Activated CD8-positive, alpha-beta T cell treated with anti-CD3 and anti-CD28 coated beads, Interleukin-2, amount 10 ng/mL, durations not matched to agents 7 days and 5 days (primary cell): ENCODE data around the gene ZNF570. TPM values are rescaled to one million over a fixed set of nuclear protein-coding genes. Genes with fewer than 3 reads are reported as not detected.

Experiments used
- ATAC-seq: fragments of 150-1000 bp; cut with Tn5 transposase; one replicate; pipeline ENCODE4 v1.10.0; 2021; ENCODE audit warnings: moderate library complexity
- CTCF ChIA-PET: fragments of 350-600 bp; sonication (Branson Sonifier 250); formaldehyde crosslinking; loops from one replicate; lab custom pipeline; 2021; ENCODE audit warnings: antibody characterized with exemption; lab: Charles Lee
- POLR2A ChIA-PET: fragments of 350-600 bp; sonication (Branson Sonifier 250); formaldehyde crosslinking; loops from one replicate; lab custom pipeline; 2021; ENCODE audit warnings: antibody characterized with exemption; lab: Charles Lee
- DNase-seq: peaks from one replicate; pipeline ENCODE4 v3.0.0-alpha.2; 2020
- H3K27ac Mint-ChIP-seq: one replicate; pipeline ENCODE4 v1.8.0; 2021; ENCODE audit warnings: mild to moderate bottlenecking, mixed read lengths
- H3K27me3 Mint-ChIP-seq: one replicate; pipeline ENCODE4 v1.8.0; 2021; ENCODE audit warnings: low read depth, mixed read lengths
- H3K36me3 Mint-ChIP-seq: one replicate; pipeline ENCODE4 v1.8.0; 2021; ENCODE audit warnings: low read depth, mixed read lengths
- H3K4me1 Mint-ChIP-seq: one replicate; pipeline ENCODE4 v1.8.0; 2021; ENCODE audit warnings: low read depth, mixed read lengths
- H3K4me3 Mint-ChIP-seq: one replicate; pipeline ENCODE4 v1.8.0; 2021; ENCODE audit warnings: mild to moderate bottlenecking, mixed read lengths
- H3K9me3 Mint-ChIP-seq: one replicate; pipeline ENCODE4 v1.8.0; 2022; ENCODE audit warnings: mixed read lengths; ENCODE audit not compliant: insufficient read depth
- total RNA-seq, 2 experiments: library from RNA; stranded (reverse); gene quantifications; one replicate each; pipeline ENCODE4 v1.2.3, GENCODE V29; 2021

Gene ZNF570
- total RNA-seq, 2 experiments from 2014 or later, result 5.3 to 6.1 TPM

DNA sequence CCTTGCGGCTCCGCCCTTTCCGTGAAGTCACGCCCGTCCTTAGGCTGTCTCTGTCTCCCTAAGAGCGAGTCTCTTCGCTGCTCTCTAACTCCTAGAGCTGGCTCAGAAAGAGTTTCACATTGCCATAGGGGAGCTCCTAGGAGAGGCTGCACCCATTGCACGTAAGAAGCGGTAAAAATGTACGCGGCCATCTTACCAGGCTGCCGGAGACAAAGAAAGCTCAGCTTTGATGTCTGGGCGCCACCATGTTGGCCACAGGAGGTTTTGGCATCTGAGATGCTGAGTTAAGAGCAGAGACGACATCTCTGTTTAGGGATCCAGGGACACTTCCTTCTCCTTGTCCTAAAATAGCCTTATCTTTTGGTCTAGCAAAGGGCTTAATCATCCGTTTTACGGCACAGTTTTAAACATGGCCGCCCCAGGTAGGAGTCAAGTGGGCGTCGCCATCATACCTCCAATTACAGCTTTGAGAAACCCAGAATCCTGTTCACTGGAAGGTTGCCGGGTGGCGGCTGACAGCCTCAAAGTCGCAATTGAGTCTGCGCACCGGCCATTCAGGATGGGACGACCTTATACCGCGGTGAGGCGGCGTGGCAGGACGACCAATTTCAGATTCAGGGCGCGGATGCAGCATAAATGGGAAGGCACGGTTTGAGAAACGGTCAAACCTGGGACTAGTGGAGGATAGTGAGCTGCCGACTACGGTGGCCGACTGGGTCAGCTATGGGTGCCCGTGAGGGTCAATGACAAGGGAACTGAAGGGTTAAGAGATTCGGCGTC lies 37.4 kb downstream of the ZNF570 start, which contains the start of gene ZNF793:
Gene ZNF793, plus strand, starts transcription at position 553 of the 780 bp plus-strand sequence. CDS start 16,501 bp downstream, outside the sequence.
- ChIA-PET CTCF (interaction anchor here (0.7 to 1.2 kb wide), 4 partner anchors 10 to 189 kb away, joined by 3 to 4 read pairs (median 3); no protein-coding TSS in a partner anchor), POLR2A (interaction anchor here (0.8 to 2.5 kb wide), 10 partner anchors 37 to 818 kb away, joined by 3 to 11 read pairs (median 6); partner anchors contain the start of genes ZNF527, ZNF540, ZNF569 and ZNF570)
- Mint-ChIP-seq H3K36me3 (peaks cover 43% of the 10 kb centered on the region), H3K4me1 (no peaks in the 10 kb centered on the region), H3K4me3 (no peak within 1 kb of the TSS), H3K9me3 (peaks cover 26% of the 10 kb centered on the region), H3K27me3 (no peaks in the 10 kb centered on the region), H3K27ac (no peak within 1 kb of the TSS)
- DNase-seq (peak; percentile 84), ATAC-seq (peak; percentile 89)

DNA sequence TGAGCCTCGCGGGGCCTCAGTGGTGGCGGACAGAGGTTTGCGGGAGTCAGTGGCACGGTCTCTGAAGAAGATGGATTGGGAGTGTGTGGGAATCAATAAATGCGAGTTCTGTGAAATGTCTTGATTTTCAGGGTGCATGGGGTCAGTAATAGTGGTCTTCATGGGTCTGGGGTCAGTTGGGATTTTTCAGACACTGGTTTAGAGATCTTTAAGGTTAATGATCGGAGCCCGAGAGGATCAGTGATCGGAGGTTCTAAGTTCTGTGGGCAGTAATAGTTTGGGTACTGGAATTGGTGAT lies 38.0 kb downstream of the ZNF570 start:
- peaks cover 43% of the 10 kb centered on the region for H3K36me3 Mint-ChIP-seq
- no peaks in the 10 kb centered on the region for H3K4me1 Mint-ChIP-seq

DNA sequence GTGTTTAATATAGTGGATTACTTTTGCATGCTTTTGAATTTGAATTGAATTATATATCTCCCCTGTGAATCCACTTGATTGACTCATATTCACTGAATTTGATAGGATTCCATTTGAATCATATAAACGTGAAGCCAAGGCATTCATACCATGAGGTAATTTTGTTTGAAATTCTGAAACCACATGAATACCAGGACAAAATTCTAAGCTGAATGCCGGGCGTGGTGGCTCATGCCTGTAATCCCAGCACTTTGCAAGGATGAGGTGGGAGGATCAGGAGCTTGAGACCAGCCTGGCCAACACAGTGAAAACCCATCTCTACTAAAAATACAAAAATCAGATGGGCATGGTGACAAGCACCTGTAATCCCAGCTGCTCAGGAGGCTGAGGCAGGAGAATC lies 42.0 kb downstream of the ZNF570 start:
- H3K4me1 Mint-ChIP-seq, result peaks cover 2% of the 10 kb centered on the region
- DNase-seq, result no peak
- H3K27me3 Mint-ChIP-seq, result no peaks in the 10 kb centered on the region
- CTCF ChIA-PET, result no interaction called here
- H3K36me3 Mint-ChIP-seq, result peaks cover 51% of the 10 kb centered on the region
- H3K9me3 Mint-ChIP-seq, result peaks cover 30% of the 10 kb centered on the region
- no peak overlapping the region for H3K27ac Mint-ChIP-seq
- no peak for ATAC-seq
- no peak overlapping the region for H3K4me3 Mint-ChIP-seq
- POLR2A ChIA-PET, result no interaction called here

More for the DNA sequence above, 38.0 kb downstream of the ZNF570 start:
- Mint-ChIP-seq H3K4me3 (no peak overlapping the region), H3K9me3 (peaks cover 21% of the 10 kb centered on the region), H3K27ac (no peak overlapping the region), H3K27me3 (no peaks in the 10 kb centered on the region)
- no peak for DNase-seq
- CTCF ChIA-PET, result interaction anchor here (1.2 kb wide), 1 partner anchor 40 kb away, joined by 3 read pairs; no protein-coding TSS in a partner anchor
- no peak for ATAC-seq
- POLR2A ChIA-PET, result interaction anchor here (0.9 to 2.5 kb wide), 8 partner anchors 38 to 819 kb away, joined by 3 to 11 read pairs (median 6); partner anchors contain the start of genes ZNF527, ZNF540, ZNF569 and ZNF570

DNA sequence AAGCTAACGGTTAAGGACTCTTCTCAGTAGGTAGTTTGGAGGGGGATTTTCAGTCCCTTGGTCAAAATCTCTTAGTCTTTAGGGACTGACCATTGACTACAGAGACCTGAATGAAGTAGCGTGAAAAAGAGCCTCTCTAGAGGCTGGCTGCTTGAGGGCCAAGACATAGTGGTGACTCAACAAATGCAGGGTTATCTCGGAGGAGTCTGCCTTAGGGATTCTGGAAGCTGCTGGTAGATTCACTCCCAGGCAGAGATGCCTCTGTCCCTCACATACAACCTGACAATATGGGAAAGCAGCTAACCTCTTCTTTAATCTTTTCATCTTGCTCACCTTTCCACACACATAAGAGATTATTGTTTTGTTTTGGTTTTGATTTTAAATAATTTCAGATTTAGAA lies 42.7 kb downstream of the ZNF570 start:
- no peaks in the 10 kb centered on the region for H3K27me3 Mint-ChIP-seq
- peaks cover 53% of the 10 kb centered on the region for H3K36me3 Mint-ChIP-seq
- H3K4me3 Mint-ChIP-seq, result no peak overlapping the region
- H3K9me3 Mint-ChIP-seq, result peaks cover 30% of the 10 kb centered on the region
- H3K4me1 Mint-ChIP-seq, result peaks cover 2% of the 10 kb centered on the region
- DNase-seq (no peak), ATAC-seq (no peak)
- H3K27ac Mint-ChIP-seq, result no peak overlapping the region
- POLR2A ChIA-PET, result no interaction called here
- CTCF ChIA-PET, result no interaction called here

DNA sequence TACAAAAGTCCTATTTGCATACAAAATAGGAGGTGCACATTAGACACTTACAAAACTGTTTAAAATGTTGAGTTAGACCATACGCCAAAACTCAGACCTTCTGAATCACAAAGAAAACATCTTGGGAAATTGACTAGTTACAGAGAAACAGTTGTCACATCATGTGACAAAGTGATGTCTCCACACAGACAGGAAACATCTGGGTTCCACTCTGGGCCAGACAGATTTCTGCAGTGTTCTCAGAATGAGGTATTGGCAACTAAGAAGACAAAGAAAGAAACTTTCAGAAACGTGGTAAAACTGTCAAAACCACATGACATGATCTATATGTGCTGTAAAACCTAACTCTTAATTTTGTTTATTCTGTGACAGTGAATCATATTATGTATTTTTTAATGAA lies 44.2 kb downstream of the ZNF570 start:
- Mint-ChIP-seq H3K27ac (no peak overlapping the region), H3K4me1 (peaks cover 2% of the 10 kb centered on the region), H3K4me3 (no peak overlapping the region), H3K36me3 (peaks cover 58% of the 10 kb centered on the region), H3K27me3 (no peaks in the 10 kb centered on the region), H3K9me3 (peaks cover 30% of the 10 kb centered on the region)
- ChIA-PET CTCF (no interaction called here), POLR2A (interaction anchor here (1.2 kb wide), 1 partner anchor 143 kb away, joined by 3 read pairs; the partner anchor contains the start of gene ZNF527)
- ATAC-seq (no peak), DNase-seq (no peak)

DNA sequence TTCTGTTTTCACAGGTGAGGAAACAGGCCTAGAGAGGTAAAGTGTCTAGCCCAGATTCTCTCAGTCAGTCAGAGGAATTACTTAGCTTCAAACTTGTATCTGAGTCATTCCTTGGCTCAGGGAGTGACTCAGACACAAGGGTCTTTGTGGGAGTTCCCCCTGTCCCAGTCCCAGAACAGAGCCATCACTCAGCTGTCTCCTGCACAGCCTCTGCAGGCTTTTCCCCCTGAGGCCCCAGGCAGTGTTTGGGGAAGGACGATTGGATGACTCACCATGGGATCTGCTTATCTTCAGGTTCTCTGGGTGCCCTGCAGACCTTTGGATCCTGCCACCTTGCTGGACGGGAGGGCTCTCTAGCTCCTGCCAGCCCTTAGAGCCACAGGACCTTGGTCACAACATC lies 50.7 kb downstream of the ZNF570 start:
- POLR2A ChIA-PET, result no interaction called here
- Mint-ChIP-seq H3K9me3 (peaks cover 23% of the 10 kb centered on the region), H3K27me3 (no peaks in the 10 kb centered on the region), H3K4me1 (no peaks in the 10 kb centered on the region), H3K27ac (no peak overlapping the region), H3K4me3 (no peak overlapping the region), H3K36me3 (peaks cover 49% of the 10 kb centered on the region)
- CTCF ChIA-PET, result no interaction called here
- ATAC-seq (no peak), DNase-seq (no peak)

DNA sequence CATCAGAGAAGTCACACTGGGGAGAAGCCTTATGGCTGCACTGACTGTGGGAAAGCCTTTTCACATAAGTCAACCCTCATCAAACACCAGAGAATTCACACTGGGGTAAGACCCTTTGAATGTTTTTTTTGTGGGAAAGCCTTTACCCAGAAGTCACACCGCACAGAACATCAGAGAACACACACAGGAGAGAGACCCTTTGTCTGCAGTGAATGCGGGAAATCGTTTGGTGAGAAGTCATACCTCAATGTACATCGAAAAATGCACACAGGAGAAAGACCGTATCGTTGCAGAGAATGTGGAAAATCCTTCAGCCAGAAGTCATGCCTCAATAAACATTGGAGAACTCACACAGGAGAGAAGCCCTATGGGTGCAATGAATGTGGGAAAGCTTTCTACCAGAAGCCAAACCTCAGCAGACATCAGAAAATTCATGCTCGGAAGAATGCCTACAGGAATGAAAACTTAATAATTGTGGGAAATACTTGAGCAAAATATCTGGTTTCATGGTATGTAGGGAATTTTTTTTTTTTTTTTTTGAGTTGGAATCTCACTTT lies 68.3 kb downstream of the ZNF570 start:
- POLR2A ChIA-PET, result no interaction called here

More for the DNA sequence above, 68.3 kb downstream of the ZNF570 start:
- H3K4me1 Mint-ChIP-seq, result no peaks in the 10 kb centered on the region
- no peak overlapping the region for H3K27ac Mint-ChIP-seq
- ATAC-seq, result no peak
- H3K27me3 Mint-ChIP-seq, result no peaks in the 10 kb centered on the region
- CTCF ChIA-PET, result no interaction called here
- no peak overlapping the region for H3K4me3 Mint-ChIP-seq
- H3K9me3 Mint-ChIP-seq, result peaks cover 30% of the 10 kb centered on the region
- H3K36me3 Mint-ChIP-seq, result peaks cover 51% of the 10 kb centered on the region
- DNase-seq, result no peak

Other genes with a start within 250 kb of the ZNF570 start
- 1 to 10 TPM; 6.5 to 6.7 TPM for gene ZNF527, start 98.3 kb upstream of the ZNF570 start, total RNA-seq
- 1 to 10 TPM; 7.1 to 9.1 TPM for gene ZNF569, start 1.9 kb upstream of the ZNF570 start, total RNA-seq
- gene ZNF793, start 37.6 kb downstream of the ZNF570 start, total RNA-seq, result 1 to 10 TPM; 4.7 to 6.0 TPM
- 1 to 10 TPM; 2.2 to 3.7 TPM for gene ZNF571, start 125.4 kb downstream of the ZNF570 start, total RNA-seq
- 1 to 10 TPM; 1.2 to 1.4 TPM for gene ZNF540, start 125.5 kb downstream of the ZNF570 start, total RNA-seq
- 1 to 10 TPM; 9.1 to 9.6 TPM for gene ZFP30, start 186.1 kb downstream of the ZNF570 start, total RNA-seq